HEK293T (cell line): ENCODE measurements around the gene SLC38A6.
"Not testable (repeated sequence)": the region's sequence is repeated elsewhere in the genome, so short reads cannot be mapped to it uniquely, and the experiment has no call there.

Source experiments
- CTCF ChIA-PET: fragments of 350-600 bp; formaldehyde crosslinking; extraction: SDS; loops from one replicate; lab custom pipeline; 2021; ENCODE audit warnings: antibody characterized with exemption, inconsistent platforms; lab: Yijun Ruan, JAX
- POLR2A ChIA-PET: fragments of 350-600 bp; formaldehyde crosslinking; extraction: SDS; loops from one replicate; lab custom pipeline; 2020; ENCODE audit warnings: antibody characterized with exemption, inconsistent platforms; lab: Yijun Ruan, JAX
- DNase-seq: peaks from one replicate; pipeline ENCODE4 v3.0.0; 2012; ENCODE audit warnings: mixed read lengths; ENCODE audit errors: extremely low spot score
- ARNT ChIP-seq: fragments of 450-650 bp; IDR thresholded peaks from 2 replicates; pipeline ENCODE4 v1.6.1; 2017; ENCODE audit warnings: mild to moderate bottlenecking
- BHLHE40 ChIP-seq: fragments of 450-650 bp; IDR thresholded peaks from 2 replicates; pipeline ENCODE4 v1.6.1; 2016; ENCODE audit warnings: mild to moderate bottlenecking, moderate library complexity, borderline replicate concordance
- CTBP1 ChIP-seq: fragments of 450-650 bp; IDR thresholded peaks from 2 replicates; pipeline ENCODE4 v1.6.1; 2016; ENCODE audit warnings: borderline replicate concordance
- ELF4 ChIP-seq: fragments of 450-650 bp; IDR thresholded peaks from 2 replicates; pipeline ENCODE4 v1.6.1; 2017; ENCODE audit warnings: antibody characterized with exemption
- FOXA1 ChIP-seq: fragments of 450-650 bp; IDR thresholded peaks from 2 replicates; pipeline ENCODE4 v1.6.1; 2016; ENCODE audit warnings: mild to moderate bottlenecking
- FOXK2 ChIP-seq: fragments of 450-650 bp; IDR thresholded peaks from 2 replicates; pipeline ENCODE4 v1.6.1; 2016; ENCODE audit warnings: mild to moderate bottlenecking
- FOXM1 ChIP-seq: fragments of 450-650 bp; IDR thresholded peaks from 2 replicates; pipeline ENCODE4 v1.6.1; 2017; ENCODE audit warnings: mild to moderate bottlenecking, borderline replicate concordance
- HDGF ChIP-seq: fragments of 450-650 bp; IDR thresholded peaks from 2 replicates; pipeline ENCODE4 v1.6.1; 2017; ENCODE audit warnings: antibody characterized with exemption, borderline replicate concordance
- L3MBTL2 ChIP-seq: fragments of 450-650 bp; conservative IDR thresholded peaks from 2 replicates; pipeline ENCODE4 v1.6.1; 2016; ENCODE audit warnings: mild to moderate bottlenecking
- LEF1 ChIP-seq: fragments of 450-650 bp; IDR thresholded peaks from 2 replicates; pipeline ENCODE4 v1.6.1; 2017; ENCODE audit warnings: mild to moderate bottlenecking, borderline replicate concordance
- NFRKB ChIP-seq: fragments of 450-650 bp; IDR thresholded peaks from 2 replicates; pipeline ENCODE4 v1.6.1; 2016; ENCODE audit warnings: mild to moderate bottlenecking, moderate library complexity
- PKNOX1 ChIP-seq: fragments of 450-650 bp; IDR thresholded peaks from 2 replicates; pipeline ENCODE4 v1.6.1; 2016
- SP1 ChIP-seq: fragments of 450-650 bp; IDR thresholded peaks from 2 replicates; pipeline ENCODE4 v1.6.1; 2017
- SUZ12 ChIP-seq: fragments of 450-650 bp; IDR thresholded peaks from 2 replicates; pipeline ENCODE4 v1.6.1; 2016; ENCODE audit warnings: mild to moderate bottlenecking
- TARDBP ChIP-seq: fragments of 450-650 bp; IDR thresholded peaks from 2 replicates; pipeline ENCODE4 v1.6.1; 2016
- ZNF384 ChIP-seq: fragments of 450-650 bp; IDR thresholded peaks from 2 replicates; pipeline ENCODE4 v1.6.1; 2016

The SLC38A6 gene

GRCh38 chr14:61065656-61066055 is 84.6 kb downstream of the SLC38A6 start:
- ChIA-PET POLR2A (no interaction called here), CTCF (no interaction called here)
- TF ChIP-seq HDGF (no peak), SP1 (no peak), FOXA1 (no peak), CTBP1 (no peak)

GRCh38 chr14:61072442-61072841 is 91.4 kb downstream of the SLC38A6 start:
- DNase-seq, CTCF ChIA-PET, POLR2A ChIA-PET: not testable (repeated sequence)

More at GRCh38 chr14:61065656-61066055, 84.6 kb downstream of the SLC38A6 start:
- no peak for DNase-seq

GRCh38 chr14:61074852-61075251 is 93.8 kb downstream of the SLC38A6 start:
- TF ChIP-seq L3MBTL2 (no peak), NFRKB (no peak), ELF4 (no peak), SP1 (no peak), FOXM1 (no peak), ARNT (no peak), CTBP1 (no peak), LEF1 (no peak), FOXK2 (no peak), BHLHE40 (no peak), FOXA1 (no peak), TARDBP (no peak), SUZ12 (no peak), PKNOX1 (no peak), HDGF (no peak), ZNF384 (no peak)
- DNase-seq: no peak
- CTCF ChIA-PET: no interaction called here
- POLR2A ChIA-PET: no interaction called here

- CTCF ChIA-PET: no interaction called here
- POLR2A ChIA-PET: no interaction called here
- TF ChIP-seq BHLHE40: no peak
- TF ChIP-seq LEF1: no peak
- no peak for DNase-seq
Observed at GRCh38 chr14:61076556-61076955, 95.5 kb downstream of the SLC38A6 start.

GRCh38 chr14:61077437-61077836 is 96.4 kb downstream of the SLC38A6 start:
- ChIA-PET POLR2A (no interaction called here), CTCF (no interaction called here)
- TF ChIP-seq LEF1 (no peak), ZNF384 (no peak), NFRKB (no peak), FOXK2 (no peak), FOXA1 (no peak), SUZ12 (no peak), TARDBP (no peak), PKNOX1 (no peak), L3MBTL2 (no peak), HDGF (no peak), FOXM1 (no peak)
- no peak for DNase-seq

- POLR2A ChIA-PET: no interaction called here
- no peak for DNase-seq
- no peak for TF ChIP-seq PKNOX1
- TF ChIP-seq LEF1: no peak
- TF ChIP-seq TARDBP: no peak
- no peak for TF ChIP-seq FOXA1
- TF ChIP-seq L3MBTL2: no peak
- TF ChIP-seq HDGF: no peak
- TF ChIP-seq FOXK2: no peak
- TF ChIP-seq ELF4: no peak
- TF ChIP-seq ZNF384: no peak
- no peak for TF ChIP-seq SP1
- CTCF ChIA-PET: interaction anchor here (0.6 kb wide), 1 partner anchor 34 kb away, joined by 4 read pairs; no protein-coding TSS in a partner anchor
Observed at GRCh38 chr14:61077951-61078720, 97.1 kb downstream of the SLC38A6 start.

- POLR2A ChIA-PET: no interaction called here
- no peak for DNase-seq
- CTCF ChIA-PET: no interaction called here
- TF ChIP-seq NFRKB (no peak), LEF1 (no peak), SP1 (no peak), FOXA1 (no peak), ZNF384 (no peak), ARNT (no peak), CTBP1 (no peak), HDGF (no peak), L3MBTL2 (no peak), FOXM1 (no peak), BHLHE40 (no peak), FOXK2 (no peak), SUZ12 (no peak), ELF4 (no peak), PKNOX1 (no peak), TARDBP (no peak)
Observed at GRCh38 chr14:61080591-61081010, 99.6 kb downstream of the SLC38A6 start.
